Measurements from ENCODE around the gene ANKRD29. TPM values are rescaled to one million over a fixed set of nuclear protein-coding genes. Genes with fewer than 3 reads are reported as not detected.

ANKRD29 gene
- polyA plus RNA-seq, 1 donor = 6.1 TPM

- no peaks in the 10 kb centered on the region for H3K9me3 ChIP-seq (ENCODE audit: control insufficient read depth, low read depth, low read length)
- no CpG with 5 or more reads among the region's 6 CpGs for WGBS (ENCODE audit: insufficient coverage, low lambda C conversion rate)
- peak overlapping the region; percentile 61 for H3K27ac ChIP-seq (ENCODE audit: low read length)
- no peak overlapping the region for H3K4me3 ChIP-seq (ENCODE audit: low read length)
- no peaks in the 10 kb centered on the region for H3K27me3 ChIP-seq (ENCODE audit: control insufficient read depth, insufficient read depth, low read length)
- peak; percentile 25 to 27 for DNase-seq
- H3K4me1 ChIP-seq (ENCODE audit: control insufficient read depth, insufficient read depth, low read length) = peaks cover 25% of the 10 kb centered on the region
- H3K36me3 ChIP-seq (ENCODE audit: control insufficient read depth, insufficient read depth, low read length) = peaks cover 24% of the 10 kb centered on the region
Observed at GRCh38 chr18:23573626-23574431, 88.9 kb downstream of the ANKRD29 start.

GRCh38 chr18:23573020-23573419, 89.7 kb downstream of the ANKRD29 start:
- DNase-seq = peak in 1 of 2 donors; percentile 16
- Histone ChIP-seq H3K4me1 (ENCODE audit: control insufficient read depth, insufficient read depth, low read length) (peaks cover 32% of the 10 kb centered on the region), H3K9me3 (ENCODE audit: control insufficient read depth, low read depth, low read length) (no peaks in the 10 kb centered on the region), H3K36me3 (ENCODE audit: control insufficient read depth, insufficient read depth, low read length) (peaks cover 24% of the 10 kb centered on the region), H3K4me3 (ENCODE audit: low read length) (no peak overlapping the region), H3K27ac (ENCODE audit: low read length) (peak overlapping the region; percentile 61), H3K27me3 (ENCODE audit: control insufficient read depth, insufficient read depth, low read length) (no peaks in the 10 kb centered on the region)
- 49% methylated on average over 2 of the region's 4 CpGs for WGBS (ENCODE audit: insufficient coverage, low lambda C conversion rate)

GRCh38 chr18:23572570-23572969, 90.1 kb downstream of the ANKRD29 start:
- WGBS (ENCODE audit: insufficient coverage, low lambda C conversion rate) = no CpG with 5 or more reads among the region's 5 CpGs
- no peak for DNase-seq
- Histone ChIP-seq H3K4me3 (ENCODE audit: low read length) (no peak overlapping the region), H3K4me1 (ENCODE audit: control insufficient read depth, insufficient read depth, low read length) (peaks cover 33% of the 10 kb centered on the region), H3K36me3 (ENCODE audit: control insufficient read depth, insufficient read depth, low read length) (peaks cover 26% of the 10 kb centered on the region), H3K27me3 (ENCODE audit: control insufficient read depth, insufficient read depth, low read length) (no peaks in the 10 kb centered on the region), H3K9me3 (ENCODE audit: control insufficient read depth, low read depth, low read length) (no peaks in the 10 kb centered on the region), H3K27ac (ENCODE audit: low read length) (peak overlapping the region; percentile 61)

GRCh38 chr18:23572012-23572411, 90.7 kb downstream of the ANKRD29 start:
- Histone ChIP-seq H3K4me1 (ENCODE audit: control insufficient read depth, insufficient read depth, low read length) (peaks cover 33% of the 10 kb centered on the region), H3K27me3 (ENCODE audit: control insufficient read depth, insufficient read depth, low read length) (no peaks in the 10 kb centered on the region), H3K27ac (ENCODE audit: low read length) (no peak overlapping the region), H3K9me3 (ENCODE audit: control insufficient read depth, low read depth, low read length) (no peaks in the 10 kb centered on the region), H3K36me3 (ENCODE audit: control insufficient read depth, insufficient read depth, low read length) (peaks cover 29% of the 10 kb centered on the region), H3K4me3 (ENCODE audit: low read length) (no peak overlapping the region)
- DNase-seq = no peak
- no CpG with 5 or more reads among the region's 2 CpGs for WGBS (ENCODE audit: insufficient coverage, low lambda C conversion rate)

- Histone ChIP-seq H3K4me1 (ENCODE audit: control insufficient read depth, insufficient read depth, low read length) (peaks cover 39% of the 10 kb centered on the region), H3K27me3 (ENCODE audit: control insufficient read depth, insufficient read depth, low read length) (no peaks in the 10 kb centered on the region), H3K27ac (ENCODE audit: low read length) (no peak overlapping the region), H3K4me3 (ENCODE audit: low read length) (no peak overlapping the region), H3K36me3 (ENCODE audit: control insufficient read depth, insufficient read depth, low read length) (peaks cover 31% of the 10 kb centered on the region), H3K9me3 (ENCODE audit: control insufficient read depth, low read depth, low read length) (no peaks in the 10 kb centered on the region)
- 100% methylated on average over 1 of the region's 3 CpGs for WGBS (ENCODE audit: insufficient coverage, low lambda C conversion rate)
- no peak for DNase-seq
Observed at GRCh38 chr18:23570912-23571504, 91.7 kb downstream of the ANKRD29 start.

GRCh38 chr18:23569299-23570063, 93.2 kb downstream of the ANKRD29 start:
- 80% methylated on average over 3 of the region's 5 CpGs for WGBS (ENCODE audit: insufficient coverage, low lambda C conversion rate)
- H3K9me3 ChIP-seq (ENCODE audit: control insufficient read depth, low read depth, low read length) = no peaks in the 10 kb centered on the region
- peak; percentile 42 to 69 for DNase-seq

GRCh38 chr18:23568281-23569138, 94.2 kb downstream of the ANKRD29 start:
- Histone ChIP-seq H3K4me1 (ENCODE audit: control insufficient read depth, insufficient read depth, low read length) (peaks cover 40% of the 10 kb centered on the region), H3K27ac (ENCODE audit: low read length) (peak overlapping the region; percentile 67), H3K36me3 (ENCODE audit: control insufficient read depth, insufficient read depth, low read length) (peaks cover 30% of the 10 kb centered on the region), H3K4me3 (ENCODE audit: low read length) (no peak overlapping the region), H3K27me3 (ENCODE audit: control insufficient read depth, insufficient read depth, low read length) (no peaks in the 10 kb centered on the region), H3K9me3 (ENCODE audit: control insufficient read depth, low read depth, low read length) (no peaks in the 10 kb centered on the region)
- WGBS (ENCODE audit: insufficient coverage, low lambda C conversion rate) = 51% methylated on average over 5 of the region's 7 CpGs
- peak; percentile 61 to 68 for DNase-seq

More at GRCh38 chr18:23569299-23570063, 93.2 kb downstream of the ANKRD29 start:
- Histone ChIP-seq H3K27ac (ENCODE audit: low read length) (peak overlapping the region; percentile 67), H3K4me1 (ENCODE audit: control insufficient read depth, insufficient read depth, low read length) (peaks cover 40% of the 10 kb centered on the region), H3K4me3 (ENCODE audit: low read length) (no peak overlapping the region), H3K36me3 (ENCODE audit: control insufficient read depth, insufficient read depth, low read length) (peaks cover 24% of the 10 kb centered on the region), H3K27me3 (ENCODE audit: control insufficient read depth, insufficient read depth, low read length) (no peaks in the 10 kb centered on the region)

GRCh38 chr18:23567671-23568070, 95.0 kb downstream of the ANKRD29 start:
- WGBS (ENCODE audit: insufficient coverage, low lambda C conversion rate) = 80% methylated on average over 1 of the region's 3 CpGs

GRCh38 chr18:23565916-23566547, 96.7 kb downstream of the ANKRD29 start:
- Histone ChIP-seq H3K27ac (ENCODE audit: low read length) (peak overlapping the region; percentile 2), H3K4me1 (ENCODE audit: control insufficient read depth, insufficient read depth, low read length) (peaks cover 29% of the 10 kb centered on the region), H3K36me3 (ENCODE audit: control insufficient read depth, insufficient read depth, low read length) (peaks cover 35% of the 10 kb centered on the region), H3K4me3 (ENCODE audit: low read length) (no peak overlapping the region), H3K27me3 (ENCODE audit: control insufficient read depth, insufficient read depth, low read length) (no peaks in the 10 kb centered on the region), H3K9me3 (ENCODE audit: control insufficient read depth, low read depth, low read length) (no peaks in the 10 kb centered on the region)
- peak; percentile 35 to 41 for DNase-seq
- 43% methylated on average over 2 of the region's 3 CpGs for WGBS (ENCODE audit: insufficient coverage, low lambda C conversion rate)

More at GRCh38 chr18:23567671-23568070, 95.0 kb downstream of the ANKRD29 start:
- Histone ChIP-seq H3K27ac (ENCODE audit: low read length) (peak overlapping the region; percentile 67), H3K4me1 (ENCODE audit: control insufficient read depth, insufficient read depth, low read length) (peaks cover 32% of the 10 kb centered on the region), H3K9me3 (ENCODE audit: control insufficient read depth, low read depth, low read length) (no peaks in the 10 kb centered on the region), H3K27me3 (ENCODE audit: control insufficient read depth, insufficient read depth, low read length) (no peaks in the 10 kb centered on the region), H3K4me3 (ENCODE audit: low read length) (no peak overlapping the region), H3K36me3 (ENCODE audit: control insufficient read depth, insufficient read depth, low read length) (peaks cover 29% of the 10 kb centered on the region)
- no peak for DNase-seq
